BLaER1 (cell line): ENCODE data around the gene STK24.
"Not testable (repeated sequence)": the region's sequence is repeated elsewhere in the genome, so short reads cannot be mapped to it uniquely, and the experiment has no call there.

Experiments used
- H3K27ac ChIP-seq: shearing (Covaris generic); formaldehyde crosslinking; 2 replicates; pipeline ENCODE4 v1.8.1; 2022
- H3K27me3 ChIP-seq: shearing (Covaris generic); formaldehyde crosslinking; 2 replicates; pipeline ENCODE4 v1.8.1; 2022
- H3K36me3 ChIP-seq: shearing (Covaris generic); formaldehyde crosslinking; 2 replicates; pipeline ENCODE4 v1.8.1; 2022
- H3K4me1 ChIP-seq: shearing (Covaris generic); formaldehyde crosslinking; 2 replicates; pipeline ENCODE4 v1.8.1; 2022
- H3K4me2 ChIP-seq: shearing (Covaris generic); formaldehyde crosslinking; 2 replicates; pipeline ENCODE4 v1.8.1; 2022
- H3K4me3 ChIP-seq: shearing (Covaris generic); formaldehyde crosslinking; 2 replicates; pipeline ENCODE4 v1.8.1; 2022
- H3K9ac ChIP-seq: shearing (Covaris generic); formaldehyde crosslinking; 2 replicates; pipeline ENCODE4 v1.8.1; 2022
- H3K9me3 ChIP-seq: shearing (Covaris generic); formaldehyde crosslinking; 2 replicates; pipeline ENCODE4 v1.8.1; 2022
- H4K20me1 ChIP-seq: shearing (Covaris generic); formaldehyde crosslinking; 2 replicates; pipeline ENCODE4 v1.8.1; 2022
- Cebpa-rat ChIP-seq: shearing (Covaris generic); IDR thresholded peaks from 2 replicates; pipeline ENCODE4 v1.8.1; 2022

STK24 gene

GRCh38 chr13:98416408-98416807 lies 160.5 kb downstream of the STK24 start:
- Histone ChIP-seq H3K4me2 (no peak overlapping the region), H3K36me3 (peaks cover 56% of the 10 kb centered on the region), H3K4me1 (peaks cover 34% of the 10 kb centered on the region), H4K20me1 (no peaks in the 10 kb centered on the region), H3K27ac (no peak overlapping the region), H3K9me3 (peaks cover 17% of the 10 kb centered on the region), H3K27me3 (no peaks in the 10 kb centered on the region), H3K4me3 (no peak overlapping the region), H3K9ac (no peak overlapping the region)
- TF ChIP-seq Cebpa-rat: no peak

- Histone ChIP-seq H3K36me3 (peaks cover 51% of the 10 kb centered on the region), H3K27me3 (no peaks in the 10 kb centered on the region), H3K27ac (no peak overlapping the region)
Observed at GRCh38 chr13:98415326-98416070, 161.4 kb downstream of the STK24 start.

DNA sequence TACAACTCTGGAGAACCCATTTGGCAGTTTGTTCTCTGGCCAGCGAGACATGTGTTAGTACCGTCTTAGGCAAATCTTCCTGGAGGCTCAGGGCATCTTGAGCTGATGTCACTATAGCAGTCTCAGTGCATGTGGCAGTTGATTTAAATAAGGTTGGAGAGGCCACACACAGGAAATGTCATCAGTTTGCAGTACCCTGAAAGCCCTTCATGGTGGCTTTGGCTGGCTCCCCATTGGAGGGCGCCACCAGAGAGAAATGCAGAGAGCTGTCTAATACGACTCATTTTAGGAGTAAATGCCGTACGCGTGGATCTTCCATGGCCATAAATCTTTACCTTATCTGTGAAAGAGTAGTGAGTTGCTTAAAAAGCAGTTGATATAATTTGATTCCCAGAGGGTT lies 163.1 kb downstream of the STK24 start:
- H3K4me3 ChIP-seq: no peak overlapping the region
- H3K27me3 ChIP-seq: no peaks in the 10 kb centered on the region
- no peak overlapping the region for H3K27ac ChIP-seq
- peak overlapping the region; percentile 83; the same call in 1 of the 2 replicates for H3K4me2 ChIP-seq
- TF ChIP-seq Cebpa-rat: no peak
- peaks cover 21% of the 10 kb centered on the region for H3K9me3 ChIP-seq
- H3K9ac ChIP-seq: no peak overlapping the region
- H3K4me1 ChIP-seq: peaks cover 40% of the 10 kb centered on the region
- peaks cover 54% of the 10 kb centered on the region for H3K36me3 ChIP-seq
- no peaks in the 10 kb centered on the region for H4K20me1 ChIP-seq

More at GRCh38 chr13:98415326-98416070, 161.4 kb downstream of the STK24 start:
- Histone ChIP-seq H3K4me3 (no peak overlapping the region), H3K4me1 (peaks cover 43% of the 10 kb centered on the region), H3K9me3 (peaks cover 17% of the 10 kb centered on the region), H3K4me2 (no peak overlapping the region), H4K20me1 (no peaks in the 10 kb centered on the region), H3K9ac (no peak overlapping the region)
- TF ChIP-seq Cebpa-rat: no peak

- Histone ChIP-seq H3K27ac (0 out of 2 replicates have a peak overlapping the region, but pooled peaks have one; percentile 74), H3K9me3 (peaks cover 21% of the 10 kb centered on the region), H3K36me3 (peaks cover 49% of the 10 kb centered on the region), H3K4me2 (peak overlapping the region; percentile 83), H3K4me1 (peaks cover 40% of the 10 kb centered on the region)
- not testable (repeated sequence) for H3K4me3 ChIP-seq, H3K27me3 ChIP-seq, H3K9ac ChIP-seq, H4K20me1 ChIP-seq
Observed at GRCh38 chr13:98413278-98413677, 163.6 kb downstream of the STK24 start.

DNA sequence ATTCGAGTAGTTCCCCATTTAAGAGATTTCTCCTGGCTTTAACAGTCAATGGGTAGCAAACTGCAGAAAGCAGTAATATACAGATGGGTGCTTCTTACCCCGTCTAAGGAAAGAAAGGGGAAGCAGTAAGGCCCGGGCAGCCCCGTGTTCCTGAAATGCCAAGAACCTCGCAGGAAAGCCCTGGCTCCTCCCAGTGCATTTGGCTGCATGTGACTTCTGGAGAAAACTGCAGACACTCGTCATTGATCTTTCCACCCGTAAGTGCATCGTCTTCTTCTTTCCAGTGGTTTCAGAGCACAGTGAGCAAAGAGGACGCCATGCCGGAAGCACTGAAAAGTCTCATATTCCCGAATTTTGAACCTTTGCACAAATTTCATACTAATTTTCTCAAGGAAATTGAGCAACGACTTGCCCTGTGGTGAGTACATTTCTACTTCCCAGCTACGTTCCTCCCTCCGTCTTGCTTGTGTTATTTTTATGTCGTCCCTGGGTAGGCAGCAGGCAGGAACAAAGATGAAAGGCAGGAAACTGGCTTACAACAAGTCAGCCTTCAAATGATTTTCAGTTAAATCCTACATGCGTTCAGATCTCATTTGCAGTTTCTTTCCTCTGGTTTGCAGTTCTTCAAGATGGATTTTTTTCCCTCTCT lies 165.2 kb downstream of the STK24 start:
- Histone ChIP-seq H3K27me3 (no peaks in the 10 kb centered on the region), H3K4me3 (peak overlapping the region; percentile 61), H3K27ac (peak overlapping the region; percentile 74), H3K36me3 (peaks cover 35% of the 10 kb centered on the region), H3K9ac (peak overlapping the region; percentile 67), H3K9me3 (peaks cover 13% of the 10 kb centered on the region), H3K4me1 (peaks cover 40% of the 10 kb centered on the region), H3K4me2 (peak overlapping the region; percentile 83), H4K20me1 (no peaks in the 10 kb centered on the region)
- no peak for TF ChIP-seq Cebpa-rat

DNA sequence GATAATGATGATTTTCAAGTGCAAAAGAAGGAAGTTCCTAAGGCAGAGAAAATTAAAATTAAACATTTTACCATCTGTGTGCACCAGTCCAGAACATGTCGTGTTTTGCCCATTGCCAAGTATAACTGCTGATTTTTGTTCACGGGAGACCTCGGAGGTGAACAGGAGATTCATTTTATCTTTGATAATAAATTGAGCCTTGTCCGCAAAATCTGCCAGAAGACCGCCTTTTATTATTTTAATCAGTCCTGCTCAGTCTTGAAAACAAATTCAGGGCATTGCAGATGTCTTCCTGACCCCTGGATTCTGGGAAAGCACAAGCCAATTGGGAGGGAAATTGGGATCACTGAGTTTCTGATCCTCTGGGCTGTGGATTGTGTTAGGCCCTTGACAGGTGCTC lies 165.9 kb downstream of the STK24 start:
- Histone ChIP-seq H4K20me1 (no peaks in the 10 kb centered on the region), H3K4me1 (peaks cover 40% of the 10 kb centered on the region), H3K27me3 (no peaks in the 10 kb centered on the region), H3K4me2 (peak overlapping the region; percentile 83), H3K9ac (peak overlapping the region; percentile 67; the same call in 1 of the 2 replicates), H3K9me3 (peaks cover 9% of the 10 kb centered on the region; the same call in 1 of the 2 replicates), H3K27ac (peak overlapping the region; percentile 74), H3K36me3 (peaks cover 28% of the 10 kb centered on the region), H3K4me3 (peak overlapping the region; percentile 61)
- no peak for TF ChIP-seq Cebpa-rat

DNA sequence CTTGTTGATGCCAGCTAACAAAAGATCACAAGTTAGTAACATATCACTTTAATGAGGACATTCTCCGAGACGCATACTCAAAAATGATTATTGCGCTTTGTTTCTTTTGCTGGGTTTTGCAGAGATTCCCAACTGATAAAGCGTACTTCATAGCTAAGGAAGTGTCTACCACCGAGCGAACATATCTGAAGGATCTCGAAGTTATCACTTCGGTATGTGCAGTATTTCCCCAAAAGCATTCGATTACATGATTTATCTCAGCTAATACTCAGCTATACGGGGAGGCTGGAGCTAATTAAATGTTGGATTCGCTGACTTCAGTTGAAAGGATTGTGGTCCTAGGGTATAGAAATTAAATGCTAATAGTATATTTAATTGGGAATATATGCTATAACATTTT lies 166.3 kb downstream of the STK24 start:
- no peak for TF ChIP-seq Cebpa-rat
- Histone ChIP-seq H3K4me3 (no peak overlapping the region), H3K4me1 (peaks cover 40% of the 10 kb centered on the region), H3K36me3 (peaks cover 24% of the 10 kb centered on the region), H4K20me1 (no peaks in the 10 kb centered on the region), H3K27me3 (no peaks in the 10 kb centered on the region), H3K9ac (no peak overlapping the region), H3K9me3 (peaks cover 5% of the 10 kb centered on the region; the same call in 1 of the 2 replicates), H3K27ac (no peak overlapping the region), H3K4me2 (peak overlapping the region; percentile 83)

DNA sequence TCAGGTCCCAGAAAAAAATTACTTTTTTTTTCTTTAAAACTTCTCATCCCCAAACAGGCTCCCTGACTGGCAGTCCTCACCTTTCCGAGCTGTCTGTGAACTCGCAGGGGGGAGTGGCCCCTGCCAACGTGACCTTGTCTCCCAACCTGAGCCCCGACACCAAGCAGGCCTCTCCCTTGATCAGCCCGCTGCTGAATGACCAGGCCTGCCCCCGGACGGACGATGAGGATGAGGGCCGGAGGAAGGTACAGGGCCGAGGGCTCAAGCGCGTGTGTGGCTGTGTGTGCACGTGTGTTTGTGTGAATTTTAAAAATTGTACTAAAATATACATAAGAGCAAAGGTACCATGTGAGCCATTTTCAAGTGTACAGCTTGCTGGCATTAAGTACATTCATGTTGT lies 167.6 kb downstream of the STK24 start:
- H3K9me3 ChIP-seq: peaks cover 4% of the 10 kb centered on the region; the same call in 1 of the 2 replicates
- H3K27ac ChIP-seq: no peak overlapping the region
- H3K4me1 ChIP-seq: peaks cover 40% of the 10 kb centered on the region
- no peak overlapping the region for H3K4me2 ChIP-seq
- peaks cover 11% of the 10 kb centered on the region for H3K36me3 ChIP-seq
- no peak overlapping the region for H3K9ac ChIP-seq
- no peaks in the 10 kb centered on the region for H4K20me1 ChIP-seq
- no peaks in the 10 kb centered on the region for H3K27me3 ChIP-seq
- no peak for TF ChIP-seq Cebpa-rat
- no peak overlapping the region for H3K4me3 ChIP-seq

DNA sequence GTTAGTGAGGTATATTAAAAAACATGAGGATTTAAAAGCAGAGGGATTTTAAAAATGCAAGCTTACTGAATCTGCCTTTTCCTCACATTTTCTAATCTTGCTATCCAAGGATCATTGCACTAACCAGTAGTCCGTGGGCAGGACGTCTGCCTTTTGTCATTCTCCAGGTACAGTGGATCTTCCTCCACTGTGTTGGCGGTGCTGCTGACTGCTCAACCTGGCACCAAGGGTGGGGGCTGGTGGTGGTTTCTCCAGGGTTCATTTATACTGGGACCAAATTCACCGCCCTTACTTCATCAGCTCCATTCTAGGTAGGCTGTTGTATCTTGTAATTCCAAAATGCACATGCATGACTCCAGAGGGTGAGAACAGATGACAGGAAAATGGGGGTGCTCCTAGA lies 169.3 kb downstream of the STK24 start:
- Histone ChIP-seq H3K9me3 (peaks cover 4% of the 10 kb centered on the region; the same call in 1 of the 2 replicates), H3K27me3 (no peaks in the 10 kb centered on the region), H3K36me3 (peaks cover 4% of the 10 kb centered on the region; the same call in 1 of the 2 replicates), H3K4me2 (no peak overlapping the region), H4K20me1 (no peaks in the 10 kb centered on the region), H3K9ac (no peak overlapping the region), H3K4me3 (no peak overlapping the region), H3K4me1 (peaks cover 26% of the 10 kb centered on the region), H3K27ac (no peak overlapping the region)
- TF ChIP-seq Cebpa-rat: no peak

GRCh38 chr13:98406971-98407370 lies 169.9 kb downstream of the STK24 start:
- H3K9ac ChIP-seq: no peak overlapping the region
- peaks cover 8% of the 10 kb centered on the region; the same call in 1 of the 2 replicates for H3K36me3 ChIP-seq
- no peak overlapping the region for H3K27ac ChIP-seq
- H3K4me1 ChIP-seq: peaks cover 20% of the 10 kb centered on the region
- H3K9me3 ChIP-seq: peaks cover 4% of the 10 kb centered on the region; the same call in 1 of the 2 replicates
- no peaks in the 10 kb centered on the region for H4K20me1 ChIP-seq
- no peak for TF ChIP-seq Cebpa-rat
- no peak overlapping the region for H3K4me3 ChIP-seq
- no peak overlapping the region for H3K4me2 ChIP-seq
- H3K27me3 ChIP-seq: no peaks in the 10 kb centered on the region
